HepG2 (cell line): ENCODE data around the gene ELP6. TPM values are rescaled to one million over a fixed set of nuclear protein-coding genes. Genes with fewer than 3 reads are reported as not detected.

Source experiments
- CAMTA2 ChIP-seq: sonication (generic); formaldehyde crosslinking; IDR thresholded peaks from 2 replicates; pipeline ENCODE4 v1.4.0; 2020; ENCODE audit warnings: mild to moderate bottlenecking, missing genetic modification reagents, borderline replicate concordance
- HOXA9 ChIP-seq: sonication (generic); formaldehyde crosslinking; IDR thresholded peaks from 2 replicates; pipeline ENCODE4 v1.8.1; 2022; ENCODE audit warnings: missing genetic modification reagents, mild to moderate bottlenecking, moderate library complexity, borderline replicate concordance
- MAFF ChIP-seq: IDR thresholded peaks from 2 replicates; pipeline ENCODE4 v1.6.1; 2011; ENCODE audit warnings: low read depth, low read length, improper control_type of control experiment
- PLRG1 ChIP-seq: fragments of 450-650 bp; conservative IDR thresholded peaks from 2 replicates; pipeline ENCODE4 v1.6.1; 2016
- RAD51 ChIP-seq: fragments of 450-650 bp; IDR thresholded peaks from 2 replicates; pipeline ENCODE4 v1.6.1; 2016; ENCODE audit warnings: borderline replicate concordance
- ZNF337 ChIP-seq: sonication (generic); formaldehyde crosslinking; IDR thresholded peaks from 2 replicates; pipeline ENCODE4 v1.5.1; 2020; ENCODE audit warnings: missing genetic modification reagents, low read depth, mild to moderate bottlenecking, borderline replicate concordance
- polyA plus RNA-seq, 8 experiments: library from polyadenylated mRNA; depleted of rRNA in 3 of 8; stranded (reverse) in 7 of 8; unstranded in 1 of 8; fragments of >200 nt; fragmentation: Illumina TruSeq in 4 of 8; extraction: Trizol in 4 of 8; gene quantifications; 2 replicates each; pipeline versions ENCODE4 v1.2.1 to v1.2.3, GENCODE V29; 2011 to 2016; ENCODE audit warnings: low read depth in 4 of 8, missing spikeins in 1 of 8, mixed read lengths in 1 of 8; ENCODE audit not compliant: insufficient read depth in 1 of 8
- total RNA-seq, 5 experiments: library from RNA; depleted of rRNA; stranded (reverse); fragments of >200 nt; fragmentation: Illumina TruSeq; extraction: Trizol; gene quantifications; 2 replicates each; pipeline ENCODE4 v1.2.3, GENCODE V29; 2016; ENCODE audit warnings: low read depth in 1 of 5
- TF ChIP-seq, protein P1 (sequence below): sonication (generic); formaldehyde crosslinking; IDR thresholded peaks from 2 replicates; pipeline ENCODE4 v1.8.1; 2023; ENCODE audit warnings: mild to moderate bottlenecking, moderate library complexity, missing genetic modification reagents
- TF ChIP-seq, protein P2 (sequence below): sonication (generic); formaldehyde crosslinking; conservative IDR thresholded peaks from 2 replicates; pipeline ENCODE4 v1.8.1; 2023; ENCODE audit warnings: missing genetic modification reagents
- TF ChIP-seq, protein P3 (sequence below): fragments of 450-650 bp; IDR thresholded peaks from 2 replicates; pipeline ENCODE4 v1.6.1; 2017
- TF ChIP-seq, protein P4 (sequence below), 2 experiments: fragments of 450-650 bp in 1 of 2; sonication (generic) in 1 of 2; formaldehyde crosslinking; IDR thresholded peaks; 2 replicates each; pipeline versions ENCODE4 v1.5.0 to v1.8.0; 2020 to 2022; ENCODE audit warnings: mild to moderate bottlenecking in 1 of 2, missing genetic modification reagents in 1 of 2

The ELP6 gene
- total and polyA plus RNA-seq, 2 of the 13 experiments (the other 11 are each of a cell fraction or from before 2014, with no cell fraction given): 45.0 to 49.3 TPM

DNA sequence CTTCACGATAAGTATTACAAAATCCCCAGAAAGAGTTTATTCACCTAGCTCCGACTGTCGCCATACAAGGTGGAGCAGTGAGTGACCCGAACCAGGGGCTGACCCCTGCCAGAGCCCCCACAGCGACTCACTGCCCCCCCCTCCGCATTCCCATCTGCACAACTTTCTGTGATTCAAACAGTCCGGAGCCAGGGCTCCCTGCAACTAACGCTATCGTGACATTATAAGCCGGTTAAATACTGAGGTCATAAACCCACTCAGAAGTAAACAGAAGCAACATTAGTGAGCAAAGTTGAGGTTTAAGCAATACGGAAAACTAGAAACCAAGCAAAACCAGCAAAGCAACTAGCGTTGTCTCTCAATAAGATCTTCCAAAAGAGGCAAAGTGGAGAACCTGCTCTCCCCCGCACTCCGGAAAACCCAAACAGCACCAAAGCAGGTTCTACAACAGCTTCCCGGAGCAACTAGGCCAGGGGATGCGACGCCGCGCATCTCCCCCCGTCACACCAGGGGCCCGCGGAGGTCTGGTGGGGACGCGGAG, 38.4 kb downstream of the ELP6 start (continued):
- no peak for TF ChIP-seq PLRG1
- no peak for TF ChIP-seq RAD51
- TF ChIP-seq, protein P1, sequence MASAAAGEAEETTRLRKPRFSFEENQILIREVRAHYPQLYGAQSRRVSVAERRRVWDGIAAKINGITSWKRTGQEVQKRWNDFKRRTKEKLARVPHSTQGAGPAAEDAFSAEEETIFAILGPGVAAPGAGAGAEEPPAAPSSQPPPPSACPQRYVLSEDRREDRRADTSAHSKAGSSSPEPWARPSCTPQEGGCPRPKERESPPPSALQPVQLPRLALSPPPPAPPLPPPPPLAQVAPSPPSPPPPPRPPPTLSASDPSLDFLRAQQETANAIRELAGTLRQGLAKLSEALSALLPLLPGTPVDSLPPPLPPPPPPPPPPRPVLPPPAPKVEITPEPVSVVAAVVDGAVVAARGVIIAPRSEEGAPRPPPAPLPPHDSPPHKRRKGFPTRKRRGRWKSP: peak; percentile 3; the same call in 1 of the 2 replicates
- TF ChIP-seq, protein P2, sequence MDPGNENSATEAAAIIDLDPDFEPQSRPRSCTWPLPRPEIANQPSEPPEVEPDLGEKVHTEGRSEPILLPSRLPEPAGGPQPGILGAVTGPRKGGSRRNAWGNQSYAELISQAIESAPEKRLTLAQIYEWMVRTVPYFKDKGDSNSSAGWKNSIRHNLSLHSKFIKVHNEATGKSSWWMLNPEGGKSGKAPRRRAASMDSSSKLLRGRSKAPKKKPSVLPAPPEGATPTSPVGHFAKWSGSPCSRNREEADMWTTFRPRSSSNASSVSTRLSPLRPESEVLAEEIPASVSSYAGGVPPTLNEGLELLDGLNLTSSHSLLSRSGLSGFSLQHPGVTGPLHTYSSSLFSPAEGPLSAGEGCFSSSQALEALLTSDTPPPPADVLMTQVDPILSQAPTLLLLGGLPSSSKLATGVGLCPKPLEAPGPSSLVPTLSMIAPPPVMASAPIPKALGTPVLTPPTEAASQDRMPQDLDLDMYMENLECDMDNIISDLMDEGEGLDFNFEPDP (CRISPR knock-in tag): no peak
- TF ChIP-seq, protein P3, sequence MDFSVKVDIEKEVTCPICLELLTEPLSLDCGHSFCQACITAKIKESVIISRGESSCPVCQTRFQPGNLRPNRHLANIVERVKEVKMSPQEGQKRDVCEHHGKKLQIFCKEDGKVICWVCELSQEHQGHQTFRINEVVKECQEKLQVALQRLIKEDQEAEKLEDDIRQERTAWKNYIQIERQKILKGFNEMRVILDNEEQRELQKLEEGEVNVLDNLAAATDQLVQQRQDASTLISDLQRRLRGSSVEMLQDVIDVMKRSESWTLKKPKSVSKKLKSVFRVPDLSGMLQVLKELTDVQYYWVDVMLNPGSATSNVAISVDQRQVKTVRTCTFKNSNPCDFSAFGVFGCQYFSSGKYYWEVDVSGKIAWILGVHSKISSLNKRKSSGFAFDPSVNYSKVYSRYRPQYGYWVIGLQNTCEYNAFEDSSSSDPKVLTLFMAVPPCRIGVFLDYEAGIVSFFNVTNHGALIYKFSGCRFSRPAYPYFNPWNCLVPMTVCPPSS: no peak
- TF ChIP-seq MAFF: no peak
- TF ChIP-seq ZNF337 (CRISPR knock-in tag): no peak
- 0 out of 2 replicates have a peak, but pooled peaks have one; percentile 47 for TF ChIP-seq HOXA9 (CRISPR knock-in tag)
- TF ChIP-seq CAMTA2 (CRISPR knock-in tag): no peak
- TF ChIP-seq, protein P4, sequence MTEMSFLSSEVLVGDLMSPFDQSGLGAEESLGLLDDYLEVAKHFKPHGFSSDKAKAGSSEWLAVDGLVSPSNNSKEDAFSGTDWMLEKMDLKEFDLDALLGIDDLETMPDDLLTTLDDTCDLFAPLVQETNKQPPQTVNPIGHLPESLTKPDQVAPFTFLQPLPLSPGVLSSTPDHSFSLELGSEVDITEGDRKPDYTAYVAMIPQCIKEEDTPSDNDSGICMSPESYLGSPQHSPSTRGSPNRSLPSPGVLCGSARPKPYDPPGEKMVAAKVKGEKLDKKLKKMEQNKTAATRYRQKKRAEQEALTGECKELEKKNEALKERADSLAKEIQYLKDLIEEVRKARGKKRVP (CRISPR knock-in tag; IDR thresholded peaks at IDR 0.05): 0 out of 4 replicates have a peak, but pooled peaks of 1 of the 2 experiments have one; percentile 25
- TF ChIP-seq, all 625 proteins: peak for 19
